HCT116 (cell line): Measurements from ENCODE around the gene HRK. TPM values are rescaled to one million over a fixed set of nuclear protein-coding genes. Genes with fewer than 3 reads are reported as not detected.

Experiments
- ATAC-seq: fragments of 200-7000 bp; cut with Tn5 transposase; 2 replicates; pipeline ENCODE4 v1.9.1; 2020; ENCODE audit warnings: mild to moderate bottlenecking, moderate library complexity
- BruUV-seq: library from RNA; stranded (reverse); fragments of 400-500 nt; replicated peaks from 2 replicates; lab custom pipeline; 2021; lab: Mats Ljungman, UMichigan
- CTCF ChIA-PET: fragments of 300-600 bp; sonication (Branson Sonifier 250); formaldehyde crosslinking; loops from one replicate; lab custom pipeline; 2021; ENCODE audit warnings: antibody characterized with exemption; lab: Charles Lee
- POLR2A ChIA-PET: fragments of 300-600, 350-600 bp; sonication (Branson Sonifier 250); formaldehyde crosslinking; loops from one replicate; lab custom pipeline; 2021; ENCODE audit warnings: antibody characterized with exemption; lab: Charles Lee
- RAD21 ChIA-PET, 2 experiments: fragments of 300-600 bp; sonication (Branson Sonifier 250); formaldehyde crosslinking; loops; one replicate each; lab custom pipeline; 2023; ENCODE audit warnings: low total read pairs in 2 of 2; ENCODE audit not compliant: uncharacterized antibody in 2 of 2, unreplicated experiment in 2 of 2, low non-redundant PET in 1 of 2; lab: Charles Lee
- DNase-seq: peaks from one replicate; pipeline ENCODE4 v3.0.0-alpha.2; 2010; ENCODE audit warnings: low read depth, low spot score
- H2AFZ ChIP-seq: fragments of 200-600 bp; shearing (Covaris generic), sonication (generic); 2 replicates; pipeline ENCODE4 v1.6.1; 2017; ENCODE audit warnings: low read depth, mixed run types, mixed read lengths, antibody characterized with exemption, low read length; ENCODE audit not compliant: poor library complexity, severe bottlenecking
- H3K27ac ChIP-seq: 2 replicates; pipeline ENCODE4 v1.5.1; 2012; ENCODE audit warnings: low read depth, low read length
- H3K27me3 ChIP-seq: fragments of 200-600 bp; sonication (generic); 2 replicates; pipeline ENCODE4 v1.6.1; 2016; ENCODE audit warnings: mixed run types, low read length, mixed read lengths; ENCODE audit not compliant: insufficient read depth
- H3K36me3 ChIP-seq, 2 experiments: fragments of 200-500 bp in 1 of 2; fragments of 200-600 bp in 1 of 2; sonication (Bioruptor generic) in 1 of 2; sonication (generic) in 1 of 2; 2 replicates each; pipeline versions ENCODE4 v1.5.1 to v1.6.1; 2014 to 2016; ENCODE audit warnings: low read length in 2 of 2, inconsistent platforms in 1 of 2, mixed read lengths in 1 of 2, mixed run types in 1 of 2; ENCODE audit not compliant: insufficient read depth in 2 of 2, control insufficient read depth in 1 of 2
- H3K4me1 ChIP-seq, 2 experiments: fragments of 200-600 bp in 1 of 2; sonication (generic) in 1 of 2; 2 replicates each; pipeline versions ENCODE4 v1.5.1 to v1.6.1; 2012 to 2017; ENCODE audit warnings: low read length in 2 of 2, inconsistent platforms in 1 of 2, mild to moderate bottlenecking in 1 of 2, mixed read lengths in 1 of 2, mixed run types in 1 of 2, moderate library complexity in 1 of 2; ENCODE audit not compliant: insufficient read depth in 2 of 2, control insufficient read depth in 1 of 2
- H3K4me2 ChIP-seq: fragments of 200-600 bp; sonication (generic); 2 replicates; pipeline ENCODE4 v1.6.1; 2017; ENCODE audit warnings: mixed run types, low read length, mixed read lengths
- H3K4me3 ChIP-seq, 2 experiments: fragments of 200-600 bp in 1 of 2; sonication (generic) in 1 of 2; replicated peaks in 1 of 2; 2 replicates each; pipeline ENCODE4 v1.5.1; 2011 to 2016; ENCODE audit warnings: low read length in 2 of 2, control low read depth in 1 of 2, low read depth in 1 of 2, mild to moderate bottlenecking in 1 of 2, mixed read lengths in 1 of 2, mixed run types in 1 of 2
- H3K79me2 ChIP-seq: fragments of 200-600 bp; sonication (generic); 2 replicates; pipeline ENCODE4 v1.6.1; 2017; ENCODE audit warnings: mild to moderate bottlenecking, mixed run types, low read length, moderate library complexity, mixed read lengths; ENCODE audit not compliant: insufficient read depth
- H3K9ac ChIP-seq: fragments of 200-600 bp; sonication (generic); 2 replicates; pipeline ENCODE4 v1.6.1; 2016; ENCODE audit warnings: low read length, mixed read lengths
- H3K9me2 ChIP-seq: fragments of 200-600 bp; sonication (generic), shearing (Covaris generic); 2 replicates; pipeline ENCODE4 v1.6.1; 2017; ENCODE audit warnings: mixed run types, mild to moderate bottlenecking, moderate library complexity; ENCODE audit not compliant: insufficient read depth
- H3K9me3 ChIP-seq, 2 experiments: fragments of 200-500 bp in 1 of 2; fragments of 200-600 bp in 1 of 2; sonication (Bioruptor generic) in 1 of 2; sonication (generic) in 1 of 2; 2 replicates each; pipeline ENCODE4 v1.6.1; 2014 to 2017; ENCODE audit warnings: low read length in 2 of 2, mixed read lengths in 2 of 2, inconsistent platforms in 1 of 2, low read depth in 1 of 2, mild to moderate bottlenecking in 1 of 2, mixed run types in 1 of 2, moderate library complexity in 1 of 2; ENCODE audit not compliant: control insufficient read depth in 1 of 2, insufficient read depth in 1 of 2
- H4K20me1 ChIP-seq: fragments of 200-600 bp; sonication (generic), shearing (Covaris generic); 2 replicates; pipeline ENCODE4 v1.6.1; 2017; ENCODE audit warnings: mixed run types, mild to moderate bottlenecking, moderate library complexity; ENCODE audit not compliant: insufficient read depth
- EZH2 ChIP-seq: fragments of 200-600 bp; sonication (generic); IDR thresholded peaks from 2 replicates; pipeline ENCODE4 v1.6.1; 2017; ENCODE audit warnings: antibody characterized with exemption, mixed run types
- FOSL1 ChIP-seq: IDR thresholded peaks from 2 replicates; pipeline ENCODE4 v1.6.1; 2012; ENCODE audit warnings: low read depth
- POLR2A ChIP-seq: IDR thresholded peaks from 2 replicates; pipeline ENCODE4 v1.7.0; 2011; ENCODE audit warnings: borderline replicate concordance; ENCODE audit not compliant: insufficient read depth, insufficient read length; ENCODE audit errors: extremely low read depth
- SIN3A ChIP-seq: IDR thresholded peaks from 2 replicates; pipeline ENCODE4 v1.6.1; 2012; ENCODE audit warnings: low read depth
- SP1 ChIP-seq: IDR thresholded peaks from 2 replicates; pipeline ENCODE4 v1.6.1; 2012; ENCODE audit warnings: low read depth
- ZFX ChIP-seq: fragments of 450-650 bp; IDR thresholded peaks from 2 replicates; pipeline ENCODE4 v1.6.1; 2017
- intact Hi-C: fragments of 100-400 bp; cut with micrococcal nuclease; formaldehyde crosslinking; loops from 2 replicates; pipeline ENCODE4 v1.10.0; 2022
- total RNA-seq: library from RNA; stranded (reverse); gene quantifications from one replicate; pipeline ENCODE4 v1.2.1, GENCODE V29; 2021; ENCODE audit not compliant: unreplicated experiment
- TF ChIP-seq, protein P1 (sequence below): IDR thresholded peaks from 2 replicates; pipeline ENCODE4 v1.6.1; 2012; ENCODE audit warnings: low read depth

Gene HRK
- total RNA-seq, 1 experiment from 2014 or later = 4.3 TPM

DNA sequence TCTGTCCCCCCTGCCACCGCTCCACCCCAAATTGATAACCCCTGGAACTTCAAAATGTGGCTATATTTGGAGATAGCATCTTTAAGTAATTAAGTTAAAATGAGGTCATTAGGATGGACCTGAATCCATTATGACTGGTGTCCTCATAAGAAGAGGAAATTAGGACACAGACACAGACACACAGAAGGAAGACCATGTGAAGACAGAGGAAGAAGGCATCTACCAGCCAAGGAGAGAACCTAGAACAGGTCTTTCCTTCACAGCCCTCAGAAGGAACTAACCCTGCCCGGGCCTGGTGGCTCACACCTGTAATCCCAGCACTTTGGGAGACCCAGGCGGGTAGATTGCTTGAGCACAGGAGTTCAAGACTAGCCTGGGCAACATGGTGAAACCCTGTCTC lies 3.6 kb upstream of the HRK start:
- Histone ChIP-seq H2AFZ (no peak overlapping the region), H3K4me3 (no peak overlapping the region), H3K9me2 (no peaks in the 10 kb centered on the region), H3K9ac (no peak overlapping the region), H4K20me1 (no peaks in the 10 kb centered on the region), H3K36me3 (no peaks in the 10 kb centered on the region), H3K27ac (no peak overlapping the region), H3K4me1 (peaks cover 5 to 14% of the 10 kb centered on the region in 2 experiments; a peak in 3 of 4 replicates)
- ATAC-seq (no peak), DNase-seq (no peak)
- RAD21 ChIA-PET = no interaction called here
- CTCF ChIA-PET = no interaction called here
- TF ChIP-seq SP1 = no peak
- TF ChIP-seq ZFX = no peak
- TF ChIP-seq FOSL1 = no peak
- TF ChIP-seq EZH2 = no peak
- no peak for TF ChIP-seq POLR2A
- TF ChIP-seq, protein P1, sequence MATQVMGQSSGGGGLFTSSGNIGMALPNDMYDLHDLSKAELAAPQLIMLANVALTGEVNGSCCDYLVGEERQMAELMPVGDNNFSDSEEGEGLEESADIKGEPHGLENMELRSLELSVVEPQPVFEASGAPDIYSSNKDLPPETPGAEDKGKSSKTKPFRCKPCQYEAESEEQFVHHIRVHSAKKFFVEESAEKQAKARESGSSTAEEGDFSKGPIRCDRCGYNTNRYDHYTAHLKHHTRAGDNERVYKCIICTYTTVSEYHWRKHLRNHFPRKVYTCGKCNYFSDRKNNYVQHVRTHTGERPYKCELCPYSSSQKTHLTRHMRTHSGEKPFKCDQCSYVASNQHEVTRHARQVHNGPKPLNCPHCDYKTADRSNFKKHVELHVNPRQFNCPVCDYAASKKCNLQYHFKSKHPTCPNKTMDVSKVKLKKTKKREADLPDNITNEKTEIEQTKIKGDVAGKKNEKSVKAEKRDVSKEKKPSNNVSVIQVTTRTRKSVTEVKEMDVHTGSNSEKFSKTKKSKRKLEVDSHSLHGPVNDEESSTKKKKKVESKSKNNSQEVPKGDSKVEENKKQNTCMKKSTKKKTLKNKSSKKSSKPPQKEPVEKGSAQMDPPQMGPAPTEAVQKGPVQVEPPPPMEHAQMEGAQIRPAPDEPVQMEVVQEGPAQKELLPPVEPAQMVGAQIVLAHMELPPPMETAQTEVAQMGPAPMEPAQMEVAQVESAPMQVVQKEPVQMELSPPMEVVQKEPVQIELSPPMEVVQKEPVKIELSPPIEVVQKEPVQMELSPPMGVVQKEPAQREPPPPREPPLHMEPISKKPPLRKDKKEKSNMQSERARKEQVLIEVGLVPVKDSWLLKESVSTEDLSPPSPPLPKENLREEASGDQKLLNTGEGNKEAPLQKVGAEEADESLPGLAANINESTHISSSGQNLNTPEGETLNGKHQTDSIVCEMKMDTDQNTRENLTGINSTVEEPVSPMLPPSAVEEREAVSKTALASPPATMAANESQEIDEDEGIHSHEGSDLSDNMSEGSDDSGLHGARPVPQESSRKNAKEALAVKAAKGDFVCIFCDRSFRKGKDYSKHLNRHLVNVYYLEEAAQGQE = no peak
- no peak for TF ChIP-seq SIN3A
- TF ChIP-seq, all 23 proteins: peak for 0
- BruUV-seq = no TSS peak
- POLR2A ChIA-PET = no interaction called here
- no peaks in the 10 kb centered on the region for H3K9me3 ChIP-seq
- no peak overlapping the region for H3K4me2 ChIP-seq
- intact Hi-C loops = no loop called here
- H3K79me2 ChIP-seq = no peaks in the 10 kb centered on the region
- no peaks in the 10 kb centered on the region for H3K27me3 ChIP-seq
